GM04503 (cell line): ENCODE results near the gene PIK3R1.
"Not testable (repeated sequence)": the region's sequence is repeated elsewhere in the genome, so short reads cannot be mapped to it uniquely, and the experiment has no call there.

Source experiments
- DNase-seq: peaks from one replicate; pipeline ENCODE4 v3.0.0-alpha.2; 2012; ENCODE audit warnings: low read depth

The PIK3R1 gene

GRCh38 chr5:68193481-68194036 is 22.0 kb upstream of the PIK3R1 start:
- no peak for DNase-seq

GRCh38 chr5:68194386-68194785 is 21.2 kb upstream of the PIK3R1 start:
- DNase-seq: no peak

- DNase-seq: no peak
Measured at GRCh38 chr5:68195137-68195536, 20.4 kb upstream of the PIK3R1 start.

- no peak for DNase-seq
Measured at GRCh38 chr5:68196876-68197275, 18.7 kb upstream of the PIK3R1 start.

DNA sequence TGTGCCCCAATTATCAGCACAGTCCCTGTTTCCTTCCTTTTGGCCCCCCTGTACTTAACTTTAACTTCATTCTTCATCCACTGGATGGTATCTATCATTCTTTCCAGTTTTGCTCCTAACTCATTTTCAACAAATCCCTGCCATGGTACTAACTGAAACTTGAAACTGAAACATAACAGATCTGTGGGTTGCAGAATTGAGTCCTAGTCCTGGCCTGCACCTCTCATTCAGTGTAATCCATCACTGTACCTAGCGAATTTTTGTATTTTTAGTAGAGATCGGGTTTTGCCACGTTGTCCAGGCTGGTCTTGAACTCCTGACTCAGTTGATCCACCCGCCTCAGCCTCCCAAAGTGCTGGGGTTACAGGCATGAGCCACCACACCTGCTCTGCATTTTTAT is 15.3 kb upstream of the PIK3R1 start:
- no peak for DNase-seq

- DNase-seq: not testable (repeated sequence)
Measured at GRCh38 chr5:68210654-68211053, 4.9 kb upstream of the PIK3R1 start.

DNA sequence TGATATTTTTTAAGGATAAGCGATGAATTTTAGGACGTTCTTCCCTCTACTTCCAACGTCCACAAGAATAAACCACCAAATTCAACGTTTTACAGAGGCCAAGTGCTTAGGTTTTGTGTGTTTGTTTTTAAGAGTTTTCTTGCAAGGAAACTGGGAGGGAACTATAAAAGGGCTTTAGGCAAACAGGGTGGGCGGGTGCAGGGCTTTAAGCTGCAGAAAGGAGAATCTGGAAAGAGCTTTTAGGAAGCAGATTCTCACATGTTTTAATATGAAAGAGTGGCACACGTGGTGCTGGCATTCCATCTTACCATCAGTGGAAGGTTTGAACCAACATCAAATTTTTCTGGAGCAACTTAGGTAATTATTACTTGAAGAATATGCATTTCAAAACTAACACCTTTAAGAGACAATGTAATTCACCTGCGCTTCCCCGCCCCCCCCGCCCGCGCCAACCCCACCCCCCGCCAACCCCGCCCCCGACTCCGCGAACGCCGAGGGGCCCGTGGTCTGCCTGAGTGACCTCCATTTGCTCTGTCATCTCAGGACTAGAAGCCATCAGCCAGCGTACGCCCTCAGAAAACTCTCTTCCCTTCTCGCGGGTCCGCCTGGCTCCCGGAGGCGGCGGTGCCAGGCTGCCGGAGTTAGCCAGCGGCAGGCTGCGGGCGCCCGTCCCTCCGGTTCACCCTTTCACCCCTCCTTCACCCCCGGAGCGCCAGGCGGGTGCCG is 911 bp upstream of the PIK3R1 start:
- DNase-seq: no peak

- no peak for DNase-seq
Measured at GRCh38 chr5:68215898-68216244, 315 bp downstream of the PIK3R1 start.

DNA sequence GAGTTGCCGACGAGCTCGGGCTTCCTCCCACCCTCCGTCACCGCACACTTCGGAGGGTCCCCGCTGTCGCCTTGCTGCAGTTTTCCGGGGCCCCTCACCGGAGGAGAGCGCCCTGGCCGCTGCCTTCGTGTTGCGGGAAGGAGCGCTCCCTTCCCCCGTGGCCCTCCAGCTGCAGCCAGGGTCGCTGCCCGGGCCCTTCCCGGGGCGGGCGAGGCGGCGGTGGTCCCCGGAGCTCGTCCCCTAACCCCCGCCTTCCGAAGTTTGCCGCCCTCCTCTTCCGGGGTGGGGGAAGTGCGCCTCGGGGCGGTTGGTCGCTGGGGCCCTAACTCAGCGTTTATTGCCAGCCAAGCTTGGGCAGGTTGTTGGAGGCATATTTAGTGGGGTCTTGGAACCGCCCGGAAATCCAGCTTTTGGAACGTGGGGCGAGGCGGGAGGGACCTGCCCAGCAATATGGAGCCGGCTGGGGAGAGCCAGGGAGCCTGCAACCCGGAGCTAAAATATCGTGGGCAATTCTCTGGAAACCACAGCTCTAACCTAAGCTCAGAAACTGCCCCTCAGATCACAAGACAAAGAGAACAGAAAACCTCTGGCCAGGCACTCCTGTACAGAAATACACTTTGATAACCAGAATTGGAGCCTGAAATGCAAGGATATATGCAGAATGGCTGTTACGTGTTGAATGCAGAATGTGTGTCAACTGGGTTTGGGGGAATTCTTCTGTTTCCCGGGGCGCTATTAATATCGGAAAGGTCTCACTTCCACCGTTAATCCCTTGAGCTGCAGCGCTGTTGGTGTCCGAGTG is 890 bp downstream of the PIK3R1 start:
- DNase-seq: no peak

- DNase-seq: no peak
Measured at GRCh38 chr5:68217047-68217355, 1.4 kb downstream of the PIK3R1 start.

DNA sequence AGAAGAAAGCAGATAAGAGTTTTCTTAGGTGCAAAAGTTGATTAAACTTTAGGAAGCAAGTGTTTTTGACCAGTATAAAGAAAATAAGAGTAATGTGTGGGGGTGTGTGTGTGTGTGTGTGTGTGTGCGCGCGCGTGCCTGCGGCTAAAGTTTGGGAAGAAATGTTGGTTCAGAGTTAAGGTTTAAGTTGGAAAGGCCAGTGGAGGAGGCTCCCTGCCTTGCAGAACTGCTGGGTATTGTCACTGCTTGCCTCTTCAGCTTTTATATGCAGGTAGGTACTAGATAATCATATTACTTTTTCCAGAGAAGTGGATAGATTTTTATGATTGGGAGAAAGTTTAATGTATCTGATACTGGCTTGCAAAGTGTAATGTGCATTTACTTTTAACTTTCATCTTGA is 2.0 kb downstream of the PIK3R1 start:
- DNase-seq: no peak

DNA sequence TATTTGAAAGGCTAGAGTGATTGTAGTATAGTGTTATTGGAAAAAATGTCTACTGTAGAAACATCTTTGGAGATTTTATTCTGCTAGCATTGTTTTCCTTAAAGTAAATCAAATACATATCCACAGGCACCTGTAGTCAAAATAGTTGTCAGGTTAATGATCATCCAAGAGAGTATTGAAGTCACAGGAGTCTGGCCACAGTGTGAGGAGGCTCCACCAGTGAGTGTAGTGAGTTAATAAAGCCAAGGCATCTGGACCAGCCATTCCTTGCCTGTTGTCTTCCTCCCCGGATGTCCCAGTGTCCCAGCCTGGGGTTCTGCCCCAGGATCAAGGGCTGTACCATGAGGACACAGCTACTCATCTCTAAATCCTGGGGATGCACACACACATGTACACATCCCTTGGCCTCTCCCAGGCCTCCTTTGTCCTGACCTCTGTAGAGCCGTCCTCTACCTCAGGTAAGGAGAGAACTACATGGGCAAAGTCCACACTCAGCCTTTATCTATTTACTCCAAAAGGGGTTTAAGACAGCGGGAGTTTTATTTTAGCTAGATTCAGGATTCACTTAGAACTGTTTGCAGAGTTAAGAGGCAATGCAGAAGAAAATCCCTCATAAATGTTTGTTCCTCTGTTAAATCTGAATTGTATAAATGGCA is 3.7 kb downstream of the PIK3R1 start:
- no peak for DNase-seq

- no peak for DNase-seq
Measured at GRCh38 chr5:68220260-68220659, 4.7 kb downstream of the PIK3R1 start.

DNA sequence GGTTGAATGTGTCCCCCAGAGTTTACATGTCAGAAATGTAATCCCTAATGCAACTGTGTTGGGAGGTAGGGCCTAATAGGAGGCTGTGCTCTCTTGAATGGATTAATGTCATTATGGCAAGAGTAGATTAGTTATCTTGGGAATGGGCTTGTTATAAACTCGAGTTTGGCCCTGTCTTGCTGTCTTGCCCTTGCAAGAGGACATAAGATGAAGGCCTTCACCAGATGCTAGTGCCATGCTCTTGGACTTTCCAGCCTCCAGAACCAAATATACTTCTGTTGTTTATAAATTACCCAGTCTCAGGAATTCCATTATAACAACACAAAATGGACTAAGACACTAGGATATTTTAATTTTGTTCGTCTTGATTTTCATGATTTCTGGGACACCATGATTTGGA is 5.4 kb downstream of the PIK3R1 start:
- DNase-seq: no peak

DNA sequence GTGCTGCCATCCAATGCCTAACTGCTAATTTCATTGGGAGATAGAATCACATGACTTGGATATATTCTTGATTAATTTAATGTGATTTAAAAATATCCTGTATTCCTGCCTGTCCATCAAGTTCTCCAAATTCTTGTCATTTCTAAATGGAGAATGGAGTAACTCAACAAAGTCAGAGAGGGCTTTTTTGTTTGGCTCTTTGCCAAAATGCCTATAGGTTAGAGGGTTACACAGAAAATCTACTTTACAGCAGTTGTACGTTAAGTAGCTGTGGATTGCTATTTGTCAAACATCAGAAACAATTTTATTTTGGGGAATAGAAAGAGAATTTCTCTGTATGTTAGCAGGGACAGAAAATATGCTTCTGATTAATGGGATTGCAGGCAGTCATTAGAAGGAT is 5.9 kb downstream of the PIK3R1 start:
- DNase-seq: no peak

- no peak for DNase-seq
Measured at GRCh38 chr5:68222310-68222709, 6.8 kb downstream of the PIK3R1 start.

DNA sequence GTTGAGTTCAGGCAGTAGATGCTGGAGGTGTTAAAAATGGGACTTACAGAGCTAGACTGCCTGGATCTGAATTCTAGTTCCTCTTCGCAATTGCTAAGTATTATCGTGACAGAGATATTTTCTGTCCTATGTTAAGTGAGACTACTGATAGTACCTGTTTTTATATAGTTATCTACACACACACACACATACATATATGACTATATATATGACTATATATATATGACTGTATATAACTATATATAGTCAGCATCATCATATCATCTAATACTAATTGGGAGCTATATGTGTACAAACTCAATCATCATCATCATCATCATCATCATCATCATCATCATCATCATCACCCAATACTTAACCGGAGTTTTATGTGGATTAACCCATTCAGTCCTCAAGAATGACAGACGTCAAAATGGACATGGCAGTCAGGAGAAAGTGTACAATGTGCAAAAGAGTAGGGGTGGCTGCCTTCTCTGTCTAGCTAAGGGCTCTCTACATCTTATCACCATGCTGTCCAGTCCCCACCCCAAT is 7.3 kb downstream of the PIK3R1 start:
- DNase-seq: no peak

GRCh38 chr5:68223904-68224303 is 8.3 kb downstream of the PIK3R1 start:
- no peak for DNase-seq

GRCh38 chr5:68224509-68225187 is 9.1 kb downstream of the PIK3R1 start:
- DNase-seq: no peak

- no peak for DNase-seq
Measured at GRCh38 chr5:68225188-68225910, 9.8 kb downstream of the PIK3R1 start.

DNA sequence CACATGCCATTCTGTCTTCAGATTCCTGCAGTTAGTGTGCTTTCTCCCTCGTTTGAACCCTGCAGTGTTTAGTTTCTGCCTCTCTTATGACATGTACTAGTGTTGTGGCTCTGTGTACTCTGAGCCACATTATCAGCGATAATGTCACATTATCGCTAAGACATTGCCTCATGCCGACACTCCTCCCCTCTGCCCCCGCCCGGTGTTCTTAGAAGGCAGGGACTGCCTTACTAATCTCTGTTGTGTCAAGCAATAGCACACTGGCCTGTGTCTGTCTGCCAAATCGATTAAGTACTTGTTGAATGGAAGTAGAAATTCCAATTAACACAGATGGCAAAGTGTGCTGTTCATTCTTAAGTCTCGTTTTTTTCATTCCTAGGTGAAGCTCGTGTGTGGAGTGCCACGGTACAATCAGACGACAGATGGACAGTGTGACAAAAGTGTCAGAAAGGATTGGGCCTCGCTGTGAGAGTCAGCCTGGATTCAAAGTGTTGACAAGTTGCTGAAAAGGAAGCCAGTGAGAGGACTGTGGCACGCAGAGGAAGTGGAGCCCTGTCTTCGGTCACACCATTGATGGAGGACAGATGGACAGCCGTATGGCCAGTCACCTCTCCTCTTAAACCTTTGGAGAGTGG is 10.5 kb downstream of the PIK3R1 start:
- DNase-seq: no peak
